MM.1S (cell line): ENCODE results near the gene KCNQ1.

Source experiments
- DNase-seq: peaks from one replicate; pipeline ENCODE4 v3.0.0-alpha.2; 2015
- H2AFZ ChIP-seq: fragments of 300-600 bp; sonication (generic); 2 replicates; pipeline ENCODE4 v1.6.0; 2016; ENCODE audit warnings: antibody characterized with exemption, low read length
- H3F3A ChIP-seq: fragments of 300-600 bp; sonication (generic); 2 replicates; pipeline ENCODE4 v1.6.1; 2016; ENCODE audit warnings: mild to moderate bottlenecking, antibody characterized with exemption, low read length, moderate library complexity, mixed read lengths; ENCODE audit not compliant: insufficient read depth
- H3K27ac ChIP-seq: fragments of 300-600 bp; sonication (generic); 2 replicates; pipeline ENCODE4 v1.5.1; 2016; ENCODE audit warnings: mild to moderate bottlenecking, low read length
- H3K27me3 ChIP-seq: fragments of 300-600 bp; sonication (generic); replicated peaks from 2 replicates; pipeline ENCODE4 v1.6.0; 2016; ENCODE audit warnings: low read length; ENCODE audit not compliant: insufficient read depth
- H3K36me3 ChIP-seq: fragments of 300-600 bp; sonication (generic); replicated peaks from 2 replicates; pipeline ENCODE4 v1.6.1; 2016; ENCODE audit warnings: mild to moderate bottlenecking, low read length, mixed read lengths; ENCODE audit not compliant: insufficient read depth
- H3K4me1 ChIP-seq: fragments of 300-600 bp; sonication (generic); 2 replicates; pipeline ENCODE4 v1.6.1; 2016; ENCODE audit warnings: low read length, mixed read lengths
- H3K4me2 ChIP-seq: fragments of 300-600 bp; sonication (generic); 2 replicates; pipeline ENCODE4 v1.6.0; 2016; ENCODE audit warnings: low read depth, low read length
- H3K4me3 ChIP-seq: fragments of 300-600 bp; sonication (generic); 2 replicates; pipeline ENCODE4 v1.5.1; 2016; ENCODE audit warnings: low read length, mixed read lengths
- H3K79me2 ChIP-seq: fragments of 300-600 bp; sonication (generic); 2 replicates; pipeline ENCODE4 v1.6.1; 2016; ENCODE audit warnings: mixed run types, low read length, mixed read lengths
- H3K9ac ChIP-seq: fragments of 300-600 bp; sonication (generic); 2 replicates; pipeline ENCODE4 v1.6.1; 2016; ENCODE audit warnings: low read length, mixed read lengths
- H3K9me2 ChIP-seq: fragments of 300-600 bp; sonication (generic); replicated peaks from 2 replicates; pipeline ENCODE4 v1.6.1; 2016; ENCODE audit warnings: mild to moderate bottlenecking, low read length, mixed read lengths; ENCODE audit not compliant: insufficient read depth
- H3K9me3 ChIP-seq: fragments of 300-600 bp; sonication (generic); replicated peaks from 2 replicates; pipeline ENCODE4 v1.6.1; 2016; ENCODE audit warnings: mild to moderate bottlenecking, low read length, mixed read lengths; ENCODE audit not compliant: insufficient read depth
- H4K20me1 ChIP-seq: fragments of 300-600 bp; sonication (generic); 2 replicates; pipeline ENCODE4 v1.6.1; 2016; ENCODE audit warnings: mild to moderate bottlenecking, low read length, moderate library complexity, mixed read lengths; ENCODE audit not compliant: insufficient read depth
- EZH2 ChIP-seq: fragments of 300-600 bp; sonication (generic); optimal IDR thresholded peaks from 2 replicates; pipeline ENCODE3; 2017; ENCODE audit warnings: low read depth, mild to moderate bottlenecking, antibody characterized with exemption, low read length, mixed read lengths
- EZH2phosphoT487 ChIP-seq: fragments of 300-600 bp; sonication (generic); IDR thresholded peaks from 2 replicates; pipeline ENCODE4 v1.6.1; 2018; ENCODE audit warnings: antibody characterized with exemption, low read length
- TF ChIP-seq, protein P1 (sequence below): fragments of 300-600 bp; sonication (generic); IDR thresholded peaks from 2 replicates; pipeline ENCODE4 v1.5.1; 2016; ENCODE audit warnings: antibody characterized with exemption, low read length, mixed read lengths

The KCNQ1 gene

DNA sequence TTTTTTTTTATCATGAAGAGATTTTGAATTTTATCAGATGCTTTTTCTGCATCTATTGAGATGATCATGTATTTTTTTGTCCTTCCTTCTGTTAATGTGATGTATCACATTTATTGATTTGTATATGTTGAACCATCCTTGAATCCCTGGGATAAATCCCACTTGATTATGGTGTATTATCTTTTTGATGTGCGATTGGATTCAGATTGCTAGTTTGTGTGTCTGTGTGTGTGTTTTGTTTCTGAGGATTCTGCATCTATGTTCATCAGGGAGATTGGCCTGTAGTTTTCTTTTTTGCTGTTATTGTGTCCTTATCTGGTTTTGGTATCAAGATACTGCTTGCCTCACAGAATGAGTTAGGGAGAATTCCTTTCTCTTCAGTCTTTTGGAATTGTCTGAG, 202.4 kb downstream of the KCNQ1 start:
- H3K27ac ChIP-seq, result no peak overlapping the region
- no peak overlapping the region for H3K4me2 ChIP-seq
- no peaks in the 10 kb centered on the region for H3K27me3 ChIP-seq
- no peak overlapping the region for H3K4me3 ChIP-seq
- H3K9me2 ChIP-seq, result no peaks in the 10 kb centered on the region
- TF ChIP-seq EZH2 (no peak), EZH2phosphoT487 (no peak)
- TF ChIP-seq, protein P1, sequence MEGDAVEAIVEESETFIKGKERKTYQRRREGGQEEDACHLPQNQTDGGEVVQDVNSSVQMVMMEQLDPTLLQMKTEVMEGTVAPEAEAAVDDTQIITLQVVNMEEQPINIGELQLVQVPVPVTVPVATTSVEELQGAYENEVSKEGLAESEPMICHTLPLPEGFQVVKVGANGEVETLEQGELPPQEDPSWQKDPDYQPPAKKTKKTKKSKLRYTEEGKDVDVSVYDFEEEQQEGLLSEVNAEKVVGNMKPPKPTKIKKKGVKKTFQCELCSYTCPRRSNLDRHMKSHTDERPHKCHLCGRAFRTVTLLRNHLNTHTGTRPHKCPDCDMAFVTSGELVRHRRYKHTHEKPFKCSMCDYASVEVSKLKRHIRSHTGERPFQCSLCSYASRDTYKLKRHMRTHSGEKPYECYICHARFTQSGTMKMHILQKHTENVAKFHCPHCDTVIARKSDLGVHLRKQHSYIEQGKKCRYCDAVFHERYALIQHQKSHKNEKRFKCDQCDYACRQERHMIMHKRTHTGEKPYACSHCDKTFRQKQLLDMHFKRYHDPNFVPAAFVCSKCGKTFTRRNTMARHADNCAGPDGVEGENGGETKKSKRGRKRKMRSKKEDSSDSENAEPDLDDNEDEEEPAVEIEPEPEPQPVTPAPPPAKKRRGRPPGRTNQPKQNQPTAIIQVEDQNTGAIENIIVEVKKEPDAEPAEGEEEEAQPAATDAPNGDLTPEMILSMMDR, result no peak
- no peaks in the 10 kb centered on the region for H3K4me1 ChIP-seq
- H3K36me3 ChIP-seq, result no peaks in the 10 kb centered on the region
- no peak for DNase-seq
- no peaks in the 10 kb centered on the region for H3K79me2 ChIP-seq
- H2AFZ ChIP-seq, result no peak overlapping the region
- H3K9me3 ChIP-seq, result no peaks in the 10 kb centered on the region
- H3K9ac ChIP-seq, result no peak overlapping the region
- H4K20me1 ChIP-seq, result no peaks in the 10 kb centered on the region
- H3F3A ChIP-seq, result no peaks in the 10 kb centered on the region

DNA sequence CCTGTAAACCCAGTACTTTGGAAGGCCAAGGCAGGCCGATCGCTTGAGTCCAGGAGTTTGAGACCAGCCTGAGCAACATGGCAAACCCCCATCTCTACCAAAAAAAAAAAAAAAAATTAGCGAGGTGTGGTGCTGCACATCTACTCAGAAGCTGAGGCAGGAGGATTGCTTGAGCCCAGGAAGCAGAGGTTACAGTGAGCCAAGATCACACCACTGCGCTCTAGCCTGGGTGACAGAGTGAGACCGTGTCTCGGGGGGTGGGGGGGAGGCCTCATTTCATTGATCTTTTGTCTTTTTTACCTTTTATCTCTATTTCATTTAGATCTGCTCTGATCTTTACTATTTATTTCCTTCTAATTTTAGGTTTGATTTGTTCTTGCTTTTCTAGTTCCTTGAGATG, 203.1 kb downstream of the KCNQ1 start:
- no peaks in the 10 kb centered on the region for H3K4me1 ChIP-seq
- H3K4me3 ChIP-seq, result no peak overlapping the region
- H3K4me2 ChIP-seq, result no peak overlapping the region
- TF ChIP-seq, protein P1, result no peak
- no peak for TF ChIP-seq EZH2
- no peak for TF ChIP-seq EZH2phosphoT487
- no peak for DNase-seq
- H3K9ac ChIP-seq, result no peak overlapping the region
- H3K79me2 ChIP-seq, result no peaks in the 10 kb centered on the region
- no peaks in the 10 kb centered on the region for H3K36me3 ChIP-seq
- no peaks in the 10 kb centered on the region for H3K9me2 ChIP-seq
- H3K27ac ChIP-seq, result no peak overlapping the region
- no peak overlapping the region for H2AFZ ChIP-seq
- no peaks in the 10 kb centered on the region for H3F3A ChIP-seq
- H4K20me1 ChIP-seq, result no peaks in the 10 kb centered on the region
- H3K27me3 ChIP-seq, result no peaks in the 10 kb centered on the region
- no peaks in the 10 kb centered on the region for H3K9me3 ChIP-seq

DNA sequence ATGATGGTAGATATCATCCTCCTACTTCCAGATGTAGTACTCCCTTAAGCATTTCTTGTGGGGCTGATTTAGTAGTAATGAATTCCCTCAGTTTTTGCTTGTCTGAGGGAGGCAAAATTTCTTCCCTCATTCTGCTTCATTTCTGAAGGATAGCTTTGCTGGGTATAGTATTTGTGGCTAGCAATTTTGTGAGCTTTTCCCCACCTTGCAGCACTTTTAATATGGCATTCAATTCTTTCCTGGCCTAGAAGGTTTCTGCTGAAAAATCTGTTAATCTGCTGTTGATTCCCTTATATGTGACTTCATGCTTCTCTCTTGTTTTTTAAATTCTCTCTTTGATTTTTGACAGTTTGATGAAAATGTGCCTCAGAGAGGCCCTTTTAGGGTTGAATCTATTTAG, 204.6 kb downstream of the KCNQ1 start:
- Histone ChIP-seq H3K9ac (no peak overlapping the region), H3K4me1 (no peaks in the 10 kb centered on the region), H3K79me2 (no peaks in the 10 kb centered on the region), H4K20me1 (no peaks in the 10 kb centered on the region), H3K36me3 (no peaks in the 10 kb centered on the region), H3K4me3 (no peak overlapping the region), H3K27ac (no peak overlapping the region), H3F3A (no peaks in the 10 kb centered on the region), H3K4me2 (no peak overlapping the region), H3K9me2 (no peaks in the 10 kb centered on the region), H2AFZ (no peak overlapping the region), H3K27me3 (no peaks in the 10 kb centered on the region), H3K9me3 (no peaks in the 10 kb centered on the region)
- TF ChIP-seq EZH2phosphoT487, result no peak
- TF ChIP-seq, protein P1, result no peak
- no peak for TF ChIP-seq EZH2
- DNase-seq, result no peak
